Measurements from ENCODE around the gene PRMT1.

PRMT1 gene

DNA sequence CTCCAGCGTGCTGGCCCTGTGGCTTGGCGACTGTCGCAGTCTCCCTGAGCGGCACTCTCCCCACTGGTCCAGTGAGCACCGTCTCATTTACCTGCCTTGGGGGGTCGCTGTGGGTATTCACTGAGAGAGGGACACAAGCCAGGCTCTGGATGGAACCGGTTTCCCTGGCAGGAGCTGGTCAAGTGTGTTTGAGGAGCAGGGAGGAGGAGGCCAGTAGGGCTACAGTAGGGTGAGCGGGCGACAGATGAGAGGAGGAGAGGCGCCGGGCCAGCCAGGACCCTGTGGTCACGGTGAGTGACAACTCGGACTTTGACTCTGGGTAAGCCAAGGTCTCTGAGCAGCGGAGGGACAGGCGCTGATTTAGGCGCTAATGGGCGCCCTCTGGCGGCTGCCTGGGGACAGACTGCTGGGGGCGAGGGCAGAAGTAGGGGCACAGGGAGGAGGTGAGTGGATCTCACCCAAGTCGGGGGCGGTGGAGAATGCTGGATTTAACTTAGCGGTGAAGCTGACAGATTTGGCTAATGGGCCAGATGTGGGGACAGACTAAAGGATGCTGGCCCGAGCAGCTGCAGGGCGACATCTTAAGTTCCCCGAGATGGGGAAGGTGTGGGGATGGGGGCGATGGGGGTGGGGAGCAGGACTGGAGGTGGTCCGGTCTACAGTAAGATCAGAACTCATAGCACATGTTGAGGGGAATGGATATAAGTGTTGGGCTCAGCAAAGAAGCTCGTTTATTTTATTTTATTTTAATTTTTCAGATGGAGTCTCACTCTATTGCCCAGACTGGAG is 4.7 kb upstream of the PRMT1 start:
- TF ChIP-seq, protein P1, sequence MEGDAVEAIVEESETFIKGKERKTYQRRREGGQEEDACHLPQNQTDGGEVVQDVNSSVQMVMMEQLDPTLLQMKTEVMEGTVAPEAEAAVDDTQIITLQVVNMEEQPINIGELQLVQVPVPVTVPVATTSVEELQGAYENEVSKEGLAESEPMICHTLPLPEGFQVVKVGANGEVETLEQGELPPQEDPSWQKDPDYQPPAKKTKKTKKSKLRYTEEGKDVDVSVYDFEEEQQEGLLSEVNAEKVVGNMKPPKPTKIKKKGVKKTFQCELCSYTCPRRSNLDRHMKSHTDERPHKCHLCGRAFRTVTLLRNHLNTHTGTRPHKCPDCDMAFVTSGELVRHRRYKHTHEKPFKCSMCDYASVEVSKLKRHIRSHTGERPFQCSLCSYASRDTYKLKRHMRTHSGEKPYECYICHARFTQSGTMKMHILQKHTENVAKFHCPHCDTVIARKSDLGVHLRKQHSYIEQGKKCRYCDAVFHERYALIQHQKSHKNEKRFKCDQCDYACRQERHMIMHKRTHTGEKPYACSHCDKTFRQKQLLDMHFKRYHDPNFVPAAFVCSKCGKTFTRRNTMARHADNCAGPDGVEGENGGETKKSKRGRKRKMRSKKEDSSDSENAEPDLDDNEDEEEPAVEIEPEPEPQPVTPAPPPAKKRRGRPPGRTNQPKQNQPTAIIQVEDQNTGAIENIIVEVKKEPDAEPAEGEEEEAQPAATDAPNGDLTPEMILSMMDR (IDR thresholded peaks at IDR 0.05; ENCODE audit: insufficient read depth, low read depth, low read length, missing control alignments): peak; percentile 98
- no peak overlapping the region for H3K4me3 ChIP-seq (ENCODE audit: low read depth, low read length)
- peak; percentile 88 for DNase-seq (ENCODE audit: low read depth)

DNA sequence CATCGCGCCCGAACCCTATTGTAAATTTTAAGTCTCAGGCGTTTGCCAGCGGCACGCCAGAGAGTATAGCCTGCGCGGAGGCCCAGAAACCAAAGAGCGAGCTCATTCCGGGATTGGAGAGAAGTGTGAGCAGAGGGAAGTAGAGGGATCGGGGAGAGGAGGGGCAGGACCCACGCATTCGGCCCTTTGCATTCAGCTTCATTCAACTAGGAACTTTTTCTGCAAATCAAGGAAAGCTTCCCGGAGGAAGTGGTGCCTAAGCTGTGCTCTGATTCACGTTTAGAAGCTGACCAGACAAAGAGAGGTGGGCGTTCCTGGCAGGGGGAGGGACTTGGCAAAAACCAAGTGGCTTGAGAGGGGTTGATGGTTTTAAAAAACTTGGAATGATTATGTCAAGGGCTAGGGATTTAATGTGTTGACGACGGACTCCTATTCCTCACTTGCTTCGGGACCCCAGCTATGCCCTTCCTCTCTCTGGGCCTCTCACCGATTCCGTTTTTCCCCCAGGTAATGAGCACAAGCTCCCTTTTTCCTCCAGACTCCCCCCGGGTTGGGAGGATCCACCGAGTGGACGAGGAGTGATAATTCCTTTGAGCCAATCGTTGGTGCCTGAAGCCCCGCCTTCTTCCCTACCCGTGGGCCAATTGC is 811 bp upstream of the PRMT1 start:
- peak; percentile 95 for DNase-seq (ENCODE audit: low read depth)
- TF ChIP-seq, protein P1 (IDR thresholded peaks at IDR 0.05; ENCODE audit: insufficient read depth, low read depth, low read length, missing control alignments): no peak
- peak overlapping the region; percentile 95 for H3K4me3 ChIP-seq (ENCODE audit: low read depth, low read length)

DNA sequence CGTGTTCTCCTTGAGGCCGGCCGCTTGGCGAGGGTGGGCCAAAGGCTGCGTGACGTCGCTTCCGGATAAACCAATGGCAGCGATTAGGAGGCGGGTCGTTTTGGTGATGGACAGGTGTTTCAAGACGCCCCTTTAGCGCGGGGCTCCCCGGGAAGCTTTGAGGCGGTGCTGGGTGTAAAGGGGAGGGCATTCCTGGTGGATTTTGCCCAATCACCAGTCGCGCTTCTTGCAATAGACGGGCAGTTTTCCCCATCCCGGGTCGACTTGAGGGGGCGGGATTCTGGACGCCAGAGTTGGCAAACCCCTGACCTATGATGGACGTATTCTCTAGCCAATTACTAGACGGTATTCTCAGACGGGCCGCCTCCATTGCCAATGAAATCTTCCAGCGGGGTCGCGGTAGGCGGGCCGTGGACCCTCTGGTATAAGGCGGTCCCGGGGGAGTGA is 264 bp upstream of the PRMT1 start:
- peak overlapping the region; percentile 93 for H3K4me3 ChIP-seq (ENCODE audit: low read depth, low read length)
- TF ChIP-seq, protein P1 (IDR thresholded peaks at IDR 0.05; ENCODE audit: insufficient read depth, low read depth, low read length, missing control alignments): no peak
- peak; percentile 100 for DNase-seq (ENCODE audit: low read depth)

DNA sequence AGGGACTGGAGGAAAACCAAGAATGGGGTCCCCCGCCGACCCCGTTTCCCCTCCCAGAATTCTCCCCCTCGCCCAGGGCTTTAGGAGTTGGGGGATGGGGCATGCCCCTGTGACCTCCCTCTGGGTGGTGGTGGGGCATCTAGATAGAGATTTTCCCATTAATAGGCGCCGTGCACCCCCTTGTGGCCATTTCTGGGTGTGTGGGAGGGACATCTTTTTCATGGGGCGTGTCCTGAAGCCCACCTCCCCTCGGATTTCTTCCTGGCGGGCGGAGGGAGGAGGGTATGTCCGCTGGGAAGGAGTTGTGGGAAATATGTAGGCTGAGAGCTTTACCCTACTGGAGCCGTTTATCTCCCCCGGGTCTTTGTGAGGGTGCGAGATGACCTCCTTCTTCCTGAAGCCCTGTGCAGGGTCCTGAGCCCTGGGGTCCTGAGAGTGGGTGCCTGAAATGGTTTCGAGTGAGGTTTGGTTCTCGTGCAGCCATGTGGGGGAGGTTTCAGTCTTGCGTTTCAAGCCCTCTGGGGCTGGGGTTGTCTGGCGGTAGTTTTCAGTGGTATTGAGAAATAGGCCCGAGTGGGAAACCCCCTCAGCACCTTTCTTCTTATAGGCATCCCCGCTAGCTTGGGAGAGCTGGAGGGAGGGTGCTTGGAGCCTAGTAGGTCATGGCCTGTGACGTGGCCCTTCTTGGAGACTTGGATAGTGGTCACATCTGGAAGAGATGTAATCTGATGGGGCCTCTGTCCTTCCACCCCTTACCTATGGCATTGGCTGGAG is 1.0 kb downstream of the PRMT1 start:
- peak; percentile 91 for DNase-seq (ENCODE audit: low read depth)
- H3K4me3 ChIP-seq (ENCODE audit: low read depth, low read length): peak overlapping the region; percentile 93
- TF ChIP-seq, protein P1 (IDR thresholded peaks at IDR 0.05; ENCODE audit: insufficient read depth, low read depth, low read length, missing control alignments): peak; percentile 71

DNA sequence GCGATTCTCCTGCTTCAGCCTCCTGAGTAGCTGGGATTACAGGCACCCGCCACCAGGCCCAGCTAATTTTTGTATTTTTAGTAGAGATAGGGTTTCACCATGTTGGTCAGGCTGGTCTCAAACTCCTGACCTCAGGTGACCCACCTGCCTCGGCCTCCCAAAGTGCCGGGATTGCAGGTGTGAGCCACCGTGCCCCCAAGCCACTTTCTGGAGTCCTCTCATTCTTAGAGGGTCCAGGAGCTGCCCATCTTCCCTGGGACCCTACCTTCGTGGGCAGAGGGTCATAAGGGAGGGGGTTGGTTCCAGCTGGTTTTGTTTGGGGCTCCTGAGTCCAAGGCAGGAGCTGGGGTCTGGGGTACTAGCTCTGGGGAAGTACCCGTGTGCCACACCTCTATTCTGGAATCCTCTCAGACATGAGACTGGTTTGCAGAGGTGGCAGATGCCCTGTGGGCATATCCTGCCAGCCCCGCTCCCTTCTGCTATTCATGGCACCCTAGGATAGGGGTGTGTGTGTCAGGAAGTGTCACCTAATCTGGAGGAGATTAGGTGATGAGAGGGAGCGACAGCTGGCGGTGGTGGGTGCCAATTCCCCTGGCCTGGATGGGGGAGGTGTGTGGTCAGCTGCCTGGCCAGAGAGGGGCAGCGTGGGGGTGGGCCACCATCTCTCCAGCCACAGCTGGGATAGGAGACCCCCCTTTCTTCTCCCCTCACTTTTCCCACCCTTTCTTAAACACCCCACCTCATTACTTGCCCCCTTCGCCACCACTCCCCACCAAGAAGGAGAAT is 2.1 kb downstream of the PRMT1 start:
- H3K4me3 ChIP-seq (ENCODE audit: low read depth, low read length): peak overlapping the region; percentile 35
- no peak for DNase-seq (ENCODE audit: low read depth)
- TF ChIP-seq, protein P1 (IDR thresholded peaks at IDR 0.05; ENCODE audit: insufficient read depth, low read depth, low read length, missing control alignments): no peak

DNA sequence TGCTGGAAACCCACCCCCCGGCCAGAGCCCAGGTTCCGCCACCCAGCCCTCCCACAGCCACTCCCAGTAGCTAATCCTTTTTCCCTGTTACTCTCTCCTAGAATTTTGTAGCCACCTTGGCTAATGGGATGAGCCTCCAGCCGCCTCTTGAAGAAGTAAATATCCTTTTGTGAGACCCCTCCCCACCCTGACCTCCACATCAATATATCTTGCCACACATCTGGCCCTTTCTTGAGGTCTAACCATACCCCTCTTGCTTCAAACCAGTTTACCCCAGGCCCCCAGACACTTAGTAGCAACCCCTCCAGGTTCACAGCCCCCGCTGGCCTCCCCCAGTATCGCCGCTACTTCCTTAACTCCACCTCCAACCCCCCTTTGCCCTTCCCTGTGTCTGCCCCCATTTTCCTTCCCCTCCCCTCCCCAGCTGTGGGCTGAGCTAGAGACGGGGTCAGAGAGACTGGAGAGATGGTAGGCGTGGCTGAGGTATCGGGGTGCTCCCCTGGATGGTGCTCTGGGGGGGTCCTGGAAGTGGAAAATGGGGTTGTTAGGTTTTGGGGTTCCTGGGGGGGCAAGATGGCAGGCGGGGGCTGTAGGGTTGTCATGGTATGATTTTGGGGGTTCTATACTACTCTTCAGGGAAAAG is 2.8 kb downstream of the PRMT1 start:
- TF ChIP-seq, protein P1 (IDR thresholded peaks at IDR 0.05; ENCODE audit: insufficient read depth, low read depth, low read length, missing control alignments): no peak
- no peak for DNase-seq (ENCODE audit: low read depth)

More for the DNA sequence above, 2.8 kb downstream of the PRMT1 start:
- H3K4me3 ChIP-seq (ENCODE audit: low read depth, low read length): peak overlapping the region; percentile 35
